Stimulated activated CD4-positive, alpha-beta T cell treated with anti-CD3 and anti-CD28 coated beads, TNF-alpha, amount 100 ng/mL, for 48 hours (primary cell): ENCODE data around the gene ZBTB12.
"Not testable (repeated sequence)": the region's sequence is repeated elsewhere in the genome, so short reads cannot be mapped to it uniquely, and the experiment has no call there.

Source experiments
- DNase-seq, 3 donors: peaks; one replicate each; pipeline ENCODE4 v3.0.0-alpha.2; 2020; ENCODE audit warnings: low read depth in 3 of 3

Gene ZBTB12

DNA sequence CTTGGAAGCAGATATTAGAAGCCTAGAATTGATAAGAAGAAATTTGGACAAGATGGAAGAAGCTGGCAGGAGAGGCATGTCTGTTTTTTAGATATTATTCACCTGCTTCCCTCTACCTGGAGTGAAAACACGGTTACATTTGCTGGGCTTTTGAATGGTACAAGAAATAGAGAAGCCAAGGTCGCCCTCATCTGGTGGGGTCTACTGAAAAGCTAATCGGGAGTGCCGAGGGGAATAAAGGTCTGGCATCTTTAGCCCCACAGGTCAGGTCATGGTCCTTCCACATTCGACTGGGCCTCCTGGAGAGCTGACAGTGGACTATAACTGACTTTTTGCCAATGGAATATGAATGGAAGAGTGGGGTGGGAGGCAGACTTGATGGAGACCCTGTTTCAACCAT, 21.1 kb upstream of the ZBTB12 start:
- no peak for DNase-seq

DNA sequence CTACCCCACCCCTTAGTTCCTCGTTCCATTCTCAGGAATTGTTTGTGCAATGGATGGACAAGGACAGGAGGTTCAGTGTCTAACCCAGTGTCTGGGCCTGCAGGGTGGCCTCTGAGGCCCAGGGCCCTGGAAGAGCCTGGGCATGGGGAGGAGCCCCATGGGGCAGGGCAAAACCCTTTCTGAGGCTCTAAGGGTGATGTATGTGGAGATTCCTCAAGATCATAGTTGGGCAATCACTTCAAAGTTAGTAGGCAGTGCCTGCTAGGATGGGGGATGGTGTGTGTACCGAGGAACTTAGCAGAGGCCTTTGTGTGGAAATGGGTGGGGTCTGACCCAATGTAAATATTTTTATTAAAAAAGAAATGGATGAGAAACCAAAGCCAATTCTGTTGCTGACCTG, 18.9 kb upstream of the ZBTB12 start:
- DNase-seq: no peak

DNA sequence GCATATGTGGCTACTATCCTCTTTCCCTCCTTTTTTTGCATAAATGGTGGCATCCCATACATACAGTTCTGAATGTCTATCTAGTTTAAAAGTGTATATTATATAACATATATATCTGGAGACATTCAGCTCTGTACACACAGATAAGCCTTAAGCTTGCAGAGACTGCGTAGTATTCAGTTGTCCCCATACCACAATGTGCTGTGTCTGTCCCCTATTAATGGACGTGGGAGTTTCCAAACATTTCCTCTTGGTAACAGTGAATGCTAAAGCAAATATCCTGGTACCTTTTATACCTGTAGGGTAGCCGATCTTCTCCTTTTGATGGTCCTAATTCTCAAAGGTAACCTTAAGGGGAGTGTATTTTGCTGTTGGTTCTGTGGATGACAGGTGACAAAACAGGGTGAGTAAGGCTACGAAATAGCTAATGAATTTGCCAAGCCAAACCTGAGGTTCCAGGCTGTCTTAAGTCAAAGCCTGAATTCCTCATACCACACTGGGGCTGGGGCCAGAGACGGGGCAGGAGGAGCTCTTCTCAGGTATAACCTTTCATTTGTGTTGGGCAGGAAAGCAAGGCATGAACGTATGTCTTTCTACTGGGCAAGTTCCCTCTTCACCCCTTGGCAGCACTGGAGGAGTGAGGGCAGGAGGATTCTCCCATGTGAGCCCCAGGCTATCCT, 17.9 kb upstream of the ZBTB12 start:
- no peak for DNase-seq

- no peak for DNase-seq
Observed at GRCh38 chr6:31918069-31918720, 16.3 kb upstream of the ZBTB12 start.

DNA sequence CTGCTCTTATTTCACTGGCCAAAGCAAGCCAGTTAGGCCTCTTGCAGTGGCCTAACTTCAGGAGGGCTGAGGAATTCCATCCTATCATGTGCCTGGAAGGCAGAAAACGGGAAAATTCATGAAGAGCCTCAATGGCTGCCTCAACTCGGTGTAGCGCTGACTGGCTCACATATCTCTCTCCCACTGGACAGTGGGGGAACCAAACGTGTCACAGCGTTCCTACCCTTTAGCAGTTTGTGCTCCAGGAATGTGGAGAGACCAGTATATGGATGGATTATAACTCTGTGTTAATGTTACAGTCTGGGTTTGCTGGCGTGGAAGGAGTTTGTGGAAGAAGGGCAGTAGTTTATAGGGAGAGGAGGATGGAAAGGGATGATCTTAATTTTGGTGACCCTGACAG, 13.9 kb upstream of the ZBTB12 start:
- DNase-seq: no peak

GRCh38 chr6:31915351-31915750, 13.5 kb upstream of the ZBTB12 start:
- no peak for DNase-seq

- no peak for DNase-seq
Observed at GRCh38 chr6:31911826-31912585, 10.1 kb upstream of the ZBTB12 start.

DNA sequence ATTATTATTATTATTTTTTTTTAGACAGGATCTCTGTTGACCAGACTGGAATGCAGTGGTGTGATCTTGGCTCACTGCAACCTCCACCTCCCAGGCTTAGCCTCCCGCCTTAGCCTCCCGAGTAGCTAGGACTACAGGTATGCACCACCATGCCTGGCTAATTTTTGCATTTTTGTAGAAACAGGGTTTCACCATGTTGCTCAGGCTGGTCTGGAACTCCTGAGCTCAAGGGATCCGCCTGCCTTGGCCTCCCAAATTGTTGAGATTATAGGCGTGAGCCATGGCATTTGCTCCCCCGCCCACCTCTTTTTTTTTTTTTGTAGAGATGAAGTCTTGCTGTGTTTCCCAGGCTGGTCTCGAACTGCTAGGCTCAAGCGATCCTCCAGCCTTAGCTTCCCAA, 7.4 kb upstream of the ZBTB12 start:
- DNase-seq: not testable (repeated sequence)

DNA sequence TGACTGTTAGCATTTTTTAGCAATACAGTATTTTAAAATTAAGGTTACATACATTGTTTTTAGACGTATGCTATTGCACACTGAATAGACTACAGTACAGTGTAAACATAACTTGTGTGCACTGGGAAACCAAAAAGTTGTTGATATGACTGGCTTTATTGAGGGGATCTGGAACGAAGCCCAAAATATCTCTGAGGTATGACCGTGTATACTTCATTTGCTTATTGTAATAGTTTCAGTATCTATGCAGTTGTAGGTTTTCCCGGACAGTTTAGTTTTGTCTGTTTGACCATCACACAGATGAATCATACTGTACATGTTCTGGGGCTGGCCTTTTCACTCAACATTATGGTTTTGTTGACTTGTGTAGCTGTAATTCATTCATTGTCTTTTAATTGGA, 6.9 kb upstream of the ZBTB12 start:
- no peak for DNase-seq

DNA sequence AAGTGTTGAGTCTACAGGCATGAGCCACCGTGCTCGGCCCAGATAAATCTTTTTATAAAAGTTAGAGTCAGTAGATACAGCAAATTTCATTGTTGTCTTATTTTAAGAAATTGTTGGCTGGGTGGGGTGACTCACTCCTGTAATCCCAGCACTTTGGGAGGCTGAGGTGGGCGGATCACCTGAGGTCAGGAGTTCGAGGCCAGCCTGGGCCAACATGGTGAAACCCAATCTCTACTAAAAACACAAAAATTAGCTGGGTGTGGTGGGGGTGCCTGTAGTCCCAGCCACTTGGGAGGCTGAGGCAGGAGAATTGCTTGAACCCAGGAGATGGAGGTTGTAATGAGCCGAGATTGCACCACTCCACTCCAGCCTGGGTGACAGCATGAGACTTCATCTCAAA, 6.4 kb upstream of the ZBTB12 start:
- not testable (repeated sequence) for DNase-seq

- no peak for DNase-seq
Observed at GRCh38 chr6:31907158-31907813, 5.4 kb upstream of the ZBTB12 start.

DNA sequence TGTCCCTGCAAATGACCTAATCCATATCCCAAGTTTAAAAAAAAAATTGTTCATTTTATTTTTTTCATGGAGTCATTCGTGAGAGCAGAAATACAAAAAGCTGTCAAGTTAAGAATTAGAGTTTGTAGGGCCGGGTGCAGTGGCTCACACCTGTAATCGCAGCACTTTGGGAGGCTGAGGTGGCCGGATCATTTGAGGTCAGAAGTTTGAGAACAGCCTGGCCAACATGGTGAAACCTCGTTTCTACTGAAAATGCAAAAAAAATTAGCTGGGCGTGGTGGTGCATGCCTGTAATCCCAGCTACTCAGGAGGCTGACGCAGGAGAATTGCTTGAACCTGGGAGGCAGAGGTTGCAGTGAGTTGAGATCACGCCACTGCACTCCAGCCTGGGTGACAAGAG, 4.8 kb upstream of the ZBTB12 start:
- DNase-seq: not testable (repeated sequence)

- DNase-seq: no peak
Observed at GRCh38 chr6:31906122-31906521, 4.2 kb upstream of the ZBTB12 start.

DNA sequence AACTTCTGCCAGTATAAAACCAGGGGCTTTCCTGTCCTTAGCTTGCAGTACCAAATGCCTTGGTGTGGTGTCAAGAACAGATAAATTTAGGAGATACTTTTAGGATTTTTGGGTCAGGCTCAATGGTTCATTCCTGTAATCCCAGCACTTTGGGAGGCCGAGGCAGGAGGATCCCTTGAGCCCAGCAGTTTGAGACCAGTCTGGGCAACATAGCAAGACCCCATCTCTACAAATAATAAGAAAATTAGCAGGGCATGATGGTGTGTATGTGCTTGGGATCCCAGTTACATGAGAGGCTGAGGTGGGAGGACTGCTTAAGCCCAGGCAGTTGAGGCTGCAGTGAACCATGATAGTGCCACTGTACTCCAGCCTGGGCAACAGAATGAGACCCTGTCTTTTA, 3.2 kb upstream of the ZBTB12 start:
- no peak for DNase-seq

GRCh38 chr6:31903957-31904356, 2.1 kb upstream of the ZBTB12 start:
- no peak for DNase-seq

DNA sequence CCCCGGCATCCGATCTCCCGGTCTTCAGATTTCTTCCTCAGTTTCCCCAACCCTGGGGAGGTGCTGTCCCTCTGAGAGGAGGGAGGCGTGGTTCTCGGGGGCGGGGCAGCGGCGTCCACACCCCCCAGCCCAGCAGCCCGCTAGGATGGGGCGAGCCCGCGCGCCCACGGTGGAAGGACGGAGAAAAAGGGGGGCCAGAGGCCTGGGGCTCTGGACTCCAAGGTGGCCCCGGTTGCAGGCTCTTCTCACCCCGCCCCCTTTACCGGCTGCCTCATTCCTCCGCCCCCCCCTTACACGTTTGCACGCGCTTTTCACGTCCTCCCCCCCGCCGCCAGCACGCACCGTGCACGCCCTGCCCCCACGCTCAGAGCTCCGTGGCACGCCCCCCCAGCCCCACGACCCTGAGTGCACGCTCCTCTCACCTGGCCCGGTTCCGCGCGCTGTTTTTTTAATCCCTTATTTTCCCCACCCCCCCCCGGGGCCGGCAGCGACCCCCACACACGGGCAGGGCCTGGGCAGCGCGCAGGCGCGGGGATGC, 402 bp downstream of the ZBTB12 start:
- peak in 1 of 3 donors; percentile 62 for DNase-seq

GRCh38 chr6:31900917-31901414, 920 bp downstream of the ZBTB12 start:
- no peak for DNase-seq

- no peak for DNase-seq
Observed at GRCh38 chr6:31899882-31900722, 1.8 kb downstream of the ZBTB12 start.

DNA sequence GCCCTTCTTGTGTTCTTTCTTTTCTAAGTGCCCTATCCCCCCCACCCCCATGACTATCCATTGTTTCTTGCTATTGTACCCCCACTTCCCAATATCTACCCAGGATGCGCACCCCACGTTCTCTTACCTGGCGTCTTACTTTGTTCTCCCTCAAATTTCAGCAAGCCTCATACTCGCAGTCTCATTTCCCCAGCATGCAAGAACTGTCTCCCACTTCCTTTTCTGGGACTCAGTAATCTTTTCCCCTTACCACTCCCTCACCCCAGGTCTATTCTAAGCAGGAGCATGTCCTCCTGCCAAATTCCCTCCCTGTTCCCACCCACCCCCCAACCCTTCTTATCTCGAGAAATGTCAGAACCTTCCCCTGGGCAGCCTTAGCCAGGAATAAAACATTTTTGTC, 2.7 kb downstream of the ZBTB12 start:
- no peak for DNase-seq

GRCh38 chr6:31898383-31899011, 3.4 kb downstream of the ZBTB12 start:
- no peak for DNase-seq
